ENCODE results near the gene LAMA2.

LAMA2 gene

DNA sequence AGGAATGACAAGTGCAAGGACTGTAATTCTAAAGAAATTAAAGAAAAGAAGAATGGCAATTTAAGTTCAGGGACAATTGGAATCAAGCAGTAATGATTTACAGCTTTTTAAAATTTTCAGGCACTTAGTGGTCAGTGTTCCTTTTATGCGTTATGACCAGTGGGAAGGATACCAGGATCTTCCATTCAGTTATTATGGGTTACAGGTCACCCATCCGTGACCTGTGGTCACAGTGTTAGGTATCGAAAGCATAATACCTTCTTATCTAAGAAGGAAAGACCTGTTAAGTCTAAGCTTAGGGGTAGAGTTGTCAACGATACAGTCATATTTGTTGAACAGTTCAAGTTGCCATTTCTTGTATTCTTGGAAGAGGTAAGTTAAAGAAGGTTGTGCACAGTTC, 253.8 kb downstream of the LAMA2 start:
- H3K36me3 ChIP-seq = no peaks in the 10 kb centered on the region
- H3K4me1 ChIP-seq (ENCODE audit: control insufficient read depth in 1 of 2, insufficient read depth in 1 of 2, low read depth in 1 of 2, low read length in 1 of 2) = no peaks in the 10 kb centered on the region
- H3K4me3 ChIP-seq (ENCODE audit: low read depth in 1 of 2, low read length in 1 of 2) = no peak overlapping the region
- no peak for TF ChIP-seq CTCF (IDR thresholded peaks at IDR 0.05)
- no peaks in the 10 kb centered on the region for H3K27me3 ChIP-seq
- H3K27ac ChIP-seq = no peak overlapping the region
- no peaks in the 10 kb centered on the region for H3K9me3 ChIP-seq

- Histone ChIP-seq H3K4me1 (ENCODE audit: control insufficient read depth in 1 of 2, insufficient read depth in 1 of 2, low read depth in 1 of 2, low read length in 1 of 2) (no peaks in the 10 kb centered on the region), H3K36me3 (no peaks in the 10 kb centered on the region), H3K27me3 (no peaks in the 10 kb centered on the region), H3K27ac (no peak overlapping the region), H3K4me3 (ENCODE audit: low read depth in 1 of 2, low read length in 1 of 2) (no peak overlapping the region), H3K9me3 (no peaks in the 10 kb centered on the region)
- no peak for TF ChIP-seq CTCF (IDR thresholded peaks at IDR 0.05)
These were observed 255.9 kb downstream of the LAMA2 start for GRCh38 chr6:129138739-129139405.

DNA sequence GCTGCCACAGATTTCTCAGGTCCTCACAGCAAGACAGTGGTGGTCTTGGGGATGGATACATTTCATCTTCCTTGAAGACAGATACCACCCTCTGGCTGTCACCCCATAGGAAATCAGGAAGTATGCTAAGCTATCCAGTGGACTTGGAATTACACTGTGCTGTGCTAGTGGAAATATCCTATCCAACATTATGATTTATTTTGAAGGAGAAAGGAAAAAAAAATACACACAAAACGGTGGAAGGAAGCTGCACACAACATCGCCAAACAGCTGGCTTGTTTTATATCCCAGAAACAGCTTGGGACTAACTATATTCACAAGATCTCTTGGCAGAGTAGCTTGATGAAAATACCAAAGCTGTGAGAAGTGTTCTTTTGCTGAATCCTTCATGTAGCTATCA, 257.6 kb downstream of the LAMA2 start:
- Histone ChIP-seq H3K27me3 (no peaks in the 10 kb centered on the region), H3K36me3 (no peaks in the 10 kb centered on the region)

GRCh38 chr6:129141499-129141898, 258.6 kb downstream of the LAMA2 start:
- no peaks in the 10 kb centered on the region for H3K27me3 ChIP-seq
- TF ChIP-seq CTCF (IDR thresholded peaks at IDR 0.05) = no peak
- no peaks in the 10 kb centered on the region for H3K36me3 ChIP-seq
- H3K27ac ChIP-seq = no peak overlapping the region
- H3K4me1 ChIP-seq (ENCODE audit: control insufficient read depth in 1 of 2, insufficient read depth in 1 of 2, low read depth in 1 of 2, low read length in 1 of 2) = no peaks in the 10 kb centered on the region
- no peaks in the 10 kb centered on the region for H3K9me3 ChIP-seq
- H3K4me3 ChIP-seq (ENCODE audit: low read depth in 1 of 2, low read length in 1 of 2) = no peak overlapping the region

More for the DNA sequence above, 257.6 kb downstream of the LAMA2 start:
- TF ChIP-seq CTCF (IDR thresholded peaks at IDR 0.05) = no peak
- H3K9me3 ChIP-seq = no peaks in the 10 kb centered on the region
- H3K27ac ChIP-seq = no peak overlapping the region
- H3K4me1 ChIP-seq (ENCODE audit: control insufficient read depth in 1 of 2, insufficient read depth in 1 of 2, low read depth in 1 of 2, low read length in 1 of 2) = no peaks in the 10 kb centered on the region
- no peak overlapping the region for H3K4me3 ChIP-seq (ENCODE audit: low read depth in 1 of 2, low read length in 1 of 2)

- H3K9me3 ChIP-seq = no peaks in the 10 kb centered on the region
- H3K27ac ChIP-seq = no peak overlapping the region
- no peaks in the 10 kb centered on the region for H3K27me3 ChIP-seq
- no peak for TF ChIP-seq CTCF (IDR thresholded peaks at IDR 0.05)
- no peaks in the 10 kb centered on the region for H3K4me1 ChIP-seq (ENCODE audit: control insufficient read depth in 1 of 2, insufficient read depth in 1 of 2, low read depth in 1 of 2, low read length in 1 of 2)
- H3K36me3 ChIP-seq = no peaks in the 10 kb centered on the region
- no peak overlapping the region for H3K4me3 ChIP-seq (ENCODE audit: low read depth in 1 of 2, low read length in 1 of 2)
These were observed 264.0 kb downstream of the LAMA2 start for GRCh38 chr6:129146902-129147301.

All from neutrophil (primary cell).